Neural cell (in vitro differentiated cells): ENCODE data around the gene STAC3. TPM values are rescaled to one million over a fixed set of nuclear protein-coding genes. Genes with fewer than 3 reads are reported as not detected.

Experiments
- H2AFZ ChIP-seq: fragments of 200-600, 300-800 bp; sonication (generic), shearing (Covaris generic); 2 replicates; pipeline ENCODE4 v1.6.0; 2014; ENCODE audit warnings: low read depth, mild to moderate bottlenecking, antibody characterized with exemption, low read length, moderate library complexity
- H3F3A ChIP-seq: fragments of 200-600 bp; shearing (Covaris generic); 2 replicates; pipeline ENCODE4 v1.6.1; 2016; ENCODE audit warnings: mild to moderate bottlenecking, moderate library complexity, mixed read lengths, antibody characterized with exemption, low read length; ENCODE audit not compliant: insufficient read depth, poor library complexity, severe bottlenecking
- H3K27ac ChIP-seq: fragments of 200-600, 300-800 bp; sonication (generic), shearing (Covaris generic); 2 replicates; pipeline ENCODE4 v1.5.1; 2014; ENCODE audit warnings: mild to moderate bottlenecking, low read length, moderate library complexity
- H3K27me3 ChIP-seq: fragments of 300-800, 200-600 bp; sonication (generic), shearing (Covaris generic); 2 replicates; pipeline ENCODE4 v1.6.0; 2014; ENCODE audit warnings: mild to moderate bottlenecking, low read depth, low read length, moderate library complexity; ENCODE audit not compliant: insufficient read depth
- H3K36me3 ChIP-seq: fragments of 300-800, 200-600 bp; sonication (generic), shearing (Covaris generic); 2 replicates; pipeline ENCODE4 v1.5.1; 2014; ENCODE audit warnings: mild to moderate bottlenecking, antibody characterized with exemption, low read length, moderate library complexity; ENCODE audit not compliant: insufficient read depth
- H3K4me2 ChIP-seq: fragments of 300-800, 200-600 bp; sonication (generic), shearing (Covaris generic); 2 replicates; pipeline ENCODE4 v1.6.0; 2014; ENCODE audit warnings: mild to moderate bottlenecking, low read length
- H3K4me3 ChIP-seq: fragments of 300-800, 200-600 bp; sonication (generic), shearing (Covaris generic); 2 replicates; pipeline ENCODE4 v1.5.1; 2014; ENCODE audit warnings: mild to moderate bottlenecking, low read length, moderate library complexity
- H3K79me2 ChIP-seq: fragments of 200-600 bp; shearing (Covaris generic); replicated peaks from 2 replicates; pipeline ENCODE4 v1.6.0; 2014; ENCODE audit warnings: mild to moderate bottlenecking, low read length, moderate library complexity; ENCODE audit not compliant: insufficient read depth
- H3K9ac ChIP-seq: fragments of 300-800, 200-600 bp; sonication (generic), shearing (Covaris generic); 2 replicates; pipeline ENCODE4 v1.6.1; 2016; ENCODE audit warnings: mild to moderate bottlenecking, low read length, mixed read lengths
- H3K9me2 ChIP-seq: fragments of 200-600 bp; shearing (Covaris generic); 2 replicates; pipeline ENCODE4 v1.6.1; 2016; ENCODE audit warnings: mild to moderate bottlenecking, low read length, mixed read lengths; ENCODE audit not compliant: insufficient read depth
- H3K9me3 ChIP-seq: fragments of 200-600, 300-800 bp; sonication (generic), shearing (Covaris generic); 2 replicates; pipeline ENCODE4 v1.6.1; 2016; ENCODE audit warnings: mild to moderate bottlenecking, mixed run types, low read length, moderate library complexity, mixed read lengths
- H4K20me1 ChIP-seq: fragments of 200-600 bp; shearing (Covaris generic); 2 replicates; pipeline ENCODE4 v1.6.1; 2016; ENCODE audit warnings: mild to moderate bottlenecking, mixed run types; ENCODE audit not compliant: insufficient read depth
- EP300 ChIP-seq: fragments of 450-650 bp; conservative IDR thresholded peaks from 2 replicates; pipeline ENCODE4 v1.6.1; 2014; ENCODE audit warnings: antibody characterized with exemption, mild to moderate bottlenecking, moderate library complexity; ENCODE audit not compliant: poor library complexity, severe bottlenecking
- EZH2 ChIP-seq: fragments of 200-600, 300-800 bp; shearing (Covaris generic), sonication (generic); IDR thresholded peaks from 2 replicates; pipeline ENCODE4 v1.6.1; 2014; ENCODE audit warnings: antibody characterized with exemption, low read length, borderline replicate concordance, mild to moderate bottlenecking; ENCODE audit not compliant: insufficient read depth, poor library complexity, severe bottlenecking
- MXI1 ChIP-seq: fragments of 450-650 bp; conservative IDR thresholded peaks from 2 replicates; pipeline ENCODE4 v1.6.1; 2014; ENCODE audit warnings: antibody characterized with exemption, mild to moderate bottlenecking; ENCODE audit not compliant: poor library complexity, severe bottlenecking
- POLR2AphosphoS5 ChIP-seq: IDR thresholded peaks from 2 replicates; pipeline ENCODE4 v1.6.1; 2012
- RAD21 ChIP-seq: fragments of 450-650 bp; conservative IDR thresholded peaks from 2 replicates; pipeline ENCODE4 v1.6.1; 2014; ENCODE audit warnings: antibody characterized with exemption, mild to moderate bottlenecking, moderate library complexity
- SMC3 ChIP-seq: fragments of 450-650 bp; conservative IDR thresholded peaks from 2 replicates; pipeline ENCODE4 v1.6.1; 2014; ENCODE audit warnings: antibody characterized with exemption, mild to moderate bottlenecking, moderate library complexity; ENCODE audit not compliant: poor library complexity
- TAF1 ChIP-seq: IDR thresholded peaks from 2 replicates; pipeline ENCODE4 v1.6.1; 2012; ENCODE audit warnings: low read depth
- polyA plus RNA-seq: library from polyadenylated mRNA; depleted of rRNA; stranded (reverse); fragments of >200 nt; gene quantifications from 2 replicates; pipeline ENCODE4 v1.2.3, GENCODE V29; 2014
- TF ChIP-seq, protein P1 (sequence below): IDR thresholded peaks from 2 replicates; pipeline ENCODE4 v1.6.1; 2012; ENCODE audit warnings: borderline replicate concordance
- TF ChIP-seq, protein P2 (sequence below): fragments of 450-650 bp; IDR thresholded peaks from 2 replicates; pipeline ENCODE4 v1.5.1; 2014; ENCODE audit warnings: antibody characterized with exemption, mild to moderate bottlenecking, moderate library complexity; ENCODE audit not compliant: poor library complexity, severe bottlenecking

STAC3 gene
- polyA plus RNA-seq, 1 donor from 2014 or later = 1.3 TPM

DNA sequence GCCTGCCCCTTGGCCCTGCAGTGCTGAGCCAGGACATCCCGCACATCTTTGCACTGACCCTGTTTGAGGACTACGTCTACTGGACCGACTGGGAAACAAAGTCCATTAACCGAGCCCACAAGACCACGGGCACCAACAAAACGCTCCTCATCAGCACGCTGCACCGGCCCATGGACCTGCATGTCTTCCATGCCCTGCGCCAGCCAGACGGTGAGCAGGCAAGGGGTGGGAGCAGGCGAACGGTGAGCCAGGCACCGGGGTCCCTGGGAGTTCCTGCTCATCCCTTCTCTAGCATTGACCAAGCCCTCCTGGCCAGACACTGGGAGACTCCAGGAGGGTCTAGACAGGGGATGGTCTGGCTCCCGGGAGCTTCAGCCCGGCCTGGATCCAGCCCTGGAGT is 51.8 kb downstream of the STAC3 start:
- no peak overlapping the region for H3K9ac ChIP-seq
- H4K20me1 ChIP-seq = no peaks in the 10 kb centered on the region
- no peaks in the 10 kb centered on the region for H3K9me3 ChIP-seq
- no peaks in the 10 kb centered on the region for H3F3A ChIP-seq
- H3K4me3 ChIP-seq = no peak overlapping the region
- H3K36me3 ChIP-seq = peaks cover 19% of the 10 kb centered on the region
- H3K27ac ChIP-seq = no peak overlapping the region
- no peak overlapping the region for H3K4me2 ChIP-seq
- TF ChIP-seq EP300 (no peak), EZH2 (no peak), TAF1 (no peak), SMC3 (no peak), POLR2AphosphoS5 (no peak), RAD21 (no peak), MXI1 (no peak)
- TF ChIP-seq, protein P1, sequence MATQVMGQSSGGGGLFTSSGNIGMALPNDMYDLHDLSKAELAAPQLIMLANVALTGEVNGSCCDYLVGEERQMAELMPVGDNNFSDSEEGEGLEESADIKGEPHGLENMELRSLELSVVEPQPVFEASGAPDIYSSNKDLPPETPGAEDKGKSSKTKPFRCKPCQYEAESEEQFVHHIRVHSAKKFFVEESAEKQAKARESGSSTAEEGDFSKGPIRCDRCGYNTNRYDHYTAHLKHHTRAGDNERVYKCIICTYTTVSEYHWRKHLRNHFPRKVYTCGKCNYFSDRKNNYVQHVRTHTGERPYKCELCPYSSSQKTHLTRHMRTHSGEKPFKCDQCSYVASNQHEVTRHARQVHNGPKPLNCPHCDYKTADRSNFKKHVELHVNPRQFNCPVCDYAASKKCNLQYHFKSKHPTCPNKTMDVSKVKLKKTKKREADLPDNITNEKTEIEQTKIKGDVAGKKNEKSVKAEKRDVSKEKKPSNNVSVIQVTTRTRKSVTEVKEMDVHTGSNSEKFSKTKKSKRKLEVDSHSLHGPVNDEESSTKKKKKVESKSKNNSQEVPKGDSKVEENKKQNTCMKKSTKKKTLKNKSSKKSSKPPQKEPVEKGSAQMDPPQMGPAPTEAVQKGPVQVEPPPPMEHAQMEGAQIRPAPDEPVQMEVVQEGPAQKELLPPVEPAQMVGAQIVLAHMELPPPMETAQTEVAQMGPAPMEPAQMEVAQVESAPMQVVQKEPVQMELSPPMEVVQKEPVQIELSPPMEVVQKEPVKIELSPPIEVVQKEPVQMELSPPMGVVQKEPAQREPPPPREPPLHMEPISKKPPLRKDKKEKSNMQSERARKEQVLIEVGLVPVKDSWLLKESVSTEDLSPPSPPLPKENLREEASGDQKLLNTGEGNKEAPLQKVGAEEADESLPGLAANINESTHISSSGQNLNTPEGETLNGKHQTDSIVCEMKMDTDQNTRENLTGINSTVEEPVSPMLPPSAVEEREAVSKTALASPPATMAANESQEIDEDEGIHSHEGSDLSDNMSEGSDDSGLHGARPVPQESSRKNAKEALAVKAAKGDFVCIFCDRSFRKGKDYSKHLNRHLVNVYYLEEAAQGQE = no peak
- TF ChIP-seq, protein P2, sequence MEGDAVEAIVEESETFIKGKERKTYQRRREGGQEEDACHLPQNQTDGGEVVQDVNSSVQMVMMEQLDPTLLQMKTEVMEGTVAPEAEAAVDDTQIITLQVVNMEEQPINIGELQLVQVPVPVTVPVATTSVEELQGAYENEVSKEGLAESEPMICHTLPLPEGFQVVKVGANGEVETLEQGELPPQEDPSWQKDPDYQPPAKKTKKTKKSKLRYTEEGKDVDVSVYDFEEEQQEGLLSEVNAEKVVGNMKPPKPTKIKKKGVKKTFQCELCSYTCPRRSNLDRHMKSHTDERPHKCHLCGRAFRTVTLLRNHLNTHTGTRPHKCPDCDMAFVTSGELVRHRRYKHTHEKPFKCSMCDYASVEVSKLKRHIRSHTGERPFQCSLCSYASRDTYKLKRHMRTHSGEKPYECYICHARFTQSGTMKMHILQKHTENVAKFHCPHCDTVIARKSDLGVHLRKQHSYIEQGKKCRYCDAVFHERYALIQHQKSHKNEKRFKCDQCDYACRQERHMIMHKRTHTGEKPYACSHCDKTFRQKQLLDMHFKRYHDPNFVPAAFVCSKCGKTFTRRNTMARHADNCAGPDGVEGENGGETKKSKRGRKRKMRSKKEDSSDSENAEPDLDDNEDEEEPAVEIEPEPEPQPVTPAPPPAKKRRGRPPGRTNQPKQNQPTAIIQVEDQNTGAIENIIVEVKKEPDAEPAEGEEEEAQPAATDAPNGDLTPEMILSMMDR = no peak
- no peak overlapping the region for H2AFZ ChIP-seq
- no peaks in the 10 kb centered on the region for H3K9me2 ChIP-seq
- H3K79me2 ChIP-seq = no peaks in the 10 kb centered on the region
- H3K27me3 ChIP-seq = no peaks in the 10 kb centered on the region

DNA sequence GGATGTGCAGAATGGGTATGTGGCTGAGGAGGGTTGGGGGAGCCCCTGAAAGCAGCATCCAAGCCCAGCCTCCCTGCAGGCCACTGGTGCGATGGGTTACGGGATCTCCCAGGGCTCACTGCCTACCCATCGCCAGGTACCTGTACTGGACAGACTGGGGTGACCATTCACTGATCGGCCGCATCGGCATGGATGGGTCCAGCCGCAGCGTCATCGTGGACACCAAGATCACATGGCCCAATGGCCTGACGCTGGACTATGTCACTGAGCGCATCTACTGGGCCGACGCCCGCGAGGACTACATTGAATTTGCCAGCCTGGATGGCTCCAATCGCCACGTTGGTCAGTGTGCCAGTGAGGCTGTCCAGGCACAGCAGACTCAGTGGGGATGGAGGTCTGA is 52.7 kb downstream of the STAC3 start:
- Histone ChIP-seq H3K9me2 (no peaks in the 10 kb centered on the region), H3K9me3 (no peaks in the 10 kb centered on the region), H4K20me1 (no peaks in the 10 kb centered on the region), H3K27me3 (no peaks in the 10 kb centered on the region), H3K27ac (no peak overlapping the region), H3K9ac (no peak overlapping the region), H3K79me2 (no peaks in the 10 kb centered on the region), H3K36me3 (peaks cover 19% of the 10 kb centered on the region), H3K4me2 (no peak overlapping the region), H3F3A (no peaks in the 10 kb centered on the region), H2AFZ (no peak overlapping the region), H3K4me3 (no peak overlapping the region)
- no peak for TF ChIP-seq SMC3
- TF ChIP-seq MXI1 = no peak
- TF ChIP-seq EP300 = no peak
- TF ChIP-seq POLR2AphosphoS5 = no peak
- TF ChIP-seq, protein P1 = no peak
- no peak for TF ChIP-seq EZH2
- TF ChIP-seq TAF1 = no peak
- TF ChIP-seq RAD21 = no peak
- TF ChIP-seq, protein P2 = no peak
